Ovary (tissue), 9 donors: ENCODE measurements around the gene CEP120. TPM values are rescaled to one million over a fixed set of nuclear protein-coding genes. Genes with fewer than 3 reads are reported as not detected.

Source experiments
- DNase-seq, 5 donors: peaks; one replicate each; pipeline ENCODE4 v3.0.0-alpha.2; 2019 to 2020
- H3K27ac ChIP-seq, 2 donors: fragments of 200-600 bp; one replicate each; pipeline versions ENCODE4 v1.5.1 to v1.8.0; 2019 to 2022
- H3K27me3 ChIP-seq: fragments of 200-600 bp; one replicate; pipeline ENCODE4 v1.8.0; 2022
- H3K36me3 ChIP-seq: fragments of 200-600 bp; sonication (generic); one replicate; pipeline ENCODE4 v1.5.1; 2019
- H3K4me1 ChIP-seq: one replicate; pipeline ENCODE4 v1.8.1; 2013; ENCODE audit warnings: mild to moderate bottlenecking, moderate library complexity; ENCODE audit not compliant: insufficient read depth
- H3K4me3 ChIP-seq: fragments of 200-600 bp; sonication (generic); one replicate; pipeline ENCODE4 v1.5.1; 2017
- H3K9me3 ChIP-seq, 2 donors: fragments of 200-600 bp in 1 of 2; sonication (generic) in 1 of 2; one replicate each; pipeline versions ENCODE4 v1.5.1 to v1.8.1; 2013 to 2019; ENCODE audit warnings: mild to moderate bottlenecking in 1 of 2, moderate library complexity in 1 of 2
- CTCF ChIP-seq, 3 donors: fragments of 450-650 bp in 2 of 3; fragments of 200-600 bp in 1 of 3; IDR thresholded peaks; one replicate each; pipeline versions ENCODE4 v1.5.1 to v1.8.0; 2016 to 2022; ENCODE audit warnings: antibody characterized with exemption in 3 of 3, mild to moderate bottlenecking in 1 of 3
- EP300 ChIP-seq: sonication (generic); formaldehyde crosslinking; IDR thresholded peaks from one replicate; pipeline ENCODE4 v1.6.1; 2017; ENCODE audit warnings: antibody characterized with exemption
- POLR2A ChIP-seq: fragments of 450-650 bp; IDR thresholded peaks from one replicate; pipeline ENCODE4 v1.6.1; 2017; ENCODE audit warnings: antibody characterized with exemption, mild to moderate bottlenecking, moderate library complexity
- WGBS, 3 donors: extraction: QIAGEN DNeasy Blood & Tissue Kit in 1 of 3; methylation state at CpG; one replicate each; pipeline versions ENCODE4 v1.1.5 to v1.1.7; 2013 to 2017; 5-methylcytosine and 5-hydroxymethylcytosine counted together
- intact Hi-C, 4 donors: fragments of 100-400 bp; cut with DNase I; formaldehyde crosslinking; loops; one replicate each; pipeline versions ENCODE4 v1.11.0 to v1.15.1; 2022 to 2023
- polyA plus RNA-seq, 2 donors: library from polyadenylated mRNA; stranded (reverse); fragments of 200-250 nt in 1 of 2; fragments of 350-450 nt in 1 of 2; fragmentation: Illumina TruSeq in 1 of 2; extraction: RNeasy Lipid Tissue Mini Kit (QIAGEN cat#74804) in 1 of 2; gene quantifications; one replicate each; pipeline ENCODE4 v1.2.3, GENCODE V29; 2013 to 2014
- total RNA-seq, 7 donors: library from RNA; depleted of rRNA in 2 of 7; stranded (reverse); fragments of >200 nt in 2 of 7; fragmentation: NEBNext Ultra II Directional in 3 of 7; extraction: Animal tissue kit (Norgen Biotek cat#: 25700) in 3 of 7; gene quantifications; one replicate each; pipeline versions ENCODE4 v1.1.0 to v1.2.4, GENCODE V29; 2016 to 2023
- donor health status: DM: no; HTN: no; CAD: no; lungs with moderate emphysema.
- donor health status: DM: no; HTN: no; CAD: no.
- donor health status: Bipolar disorder and iron deficiency.
- donor health status: DM: yes; HTN: yes; CAD: no.
- donor health status: DM: no; HTN: no; CAD: no.
- donor health status: DM: yes; HTN: yes; CAD: no.

The CEP120 gene
- total and polyA plus RNA-seq, 9 donors = 15.3 to 33.0 (median 28.9) TPM

- H3K9me3 ChIP-seq = no peaks in the 10 kb centered on the region
- TF ChIP-seq EP300 = no peak
- TF ChIP-seq POLR2A = no peak
- TF ChIP-seq CTCF (IDR thresholded peaks at IDR 0.05) = no peak
- no peaks in the 10 kb centered on the region for H3K36me3 ChIP-seq
- no peaks in the 10 kb centered on the region for H3K27me3 ChIP-seq
- intact Hi-C loops = no loop called here
- 84 to 92% (median 86%) methylated on average over 4 of the region's 4 CpGs for WGBS, 3 donors
- DNase-seq = peak; percentile 18 to 56 (median 46)
- H3K4me1 ChIP-seq = no peaks in the 10 kb centered on the region
- no peak overlapping the region for H3K27ac ChIP-seq
- H3K4me3 ChIP-seq = no peak overlapping the region
Measured at GRCh38 chr5:123371575-123372179, 51.5 kb downstream of the CEP120 start.

GRCh38 chr5:123369371-123369968 lies 53.7 kb downstream of the CEP120 start:
- no peaks in the 10 kb centered on the region for H3K27me3 ChIP-seq
- intact Hi-C loops = loop anchor here in 1 of 4 donors (10.0 kb wide), 3 partner anchors 475 to 1175 kb away; no protein-coding TSS in a partner anchor
- no peak for DNase-seq
- 36 to 93% (median 88%) methylated on average over 1 of the region's 1 CpG for WGBS, 3 donors
- H3K27ac ChIP-seq = no peak overlapping the region
- no peaks in the 10 kb centered on the region for H3K9me3 ChIP-seq
- no peaks in the 10 kb centered on the region for H3K36me3 ChIP-seq
- TF ChIP-seq CTCF (IDR thresholded peaks at IDR 0.05) (no peak), EP300 (no peak), POLR2A (no peak)
- no peak overlapping the region for H3K4me3 ChIP-seq
- no peaks in the 10 kb centered on the region for H3K4me1 ChIP-seq

- TF ChIP-seq CTCF (IDR thresholded peaks at IDR 0.05) (peak in 1 of 3 donors; percentile 31), EP300 (no peak)
- no peak for DNase-seq
- Histone ChIP-seq H3K27ac (no peak overlapping the region), H3K9me3 (no peaks in the 10 kb centered on the region), H3K27me3 (no peaks in the 10 kb centered on the region), H3K4me1 (peaks cover 1% of the 10 kb centered on the region), H3K36me3 (no peaks in the 10 kb centered on the region), H3K4me3 (no peak overlapping the region)
- WGBS, 3 donors = 24 to 47% (median 36%) methylated on average over 1 of the region's 1 CpG
- intact Hi-C loops = loop anchor here in 1 of 4 donors (10.0 kb wide), 3 partner anchors 473 to 1173 kb away; no protein-coding TSS in a partner anchor
Measured at GRCh38 chr5:123367739-123368138, 55.5 kb downstream of the CEP120 start.

GRCh38 chr5:123365156-123365555 lies 58.0 kb downstream of the CEP120 start:
- intact Hi-C loops = loop anchor here in 1 of 4 donors (10.0 kb wide), 3 partner anchors 470 to 1170 kb away; no protein-coding TSS in a partner anchor
- no peak overlapping the region for H3K4me3 ChIP-seq
- H3K9me3 ChIP-seq = no peaks in the 10 kb centered on the region
- peak overlapping the region in 1 of 2 donors; percentile 22 for H3K27ac ChIP-seq
- H3K27me3 ChIP-seq = no peaks in the 10 kb centered on the region
- DNase-seq = no peak
- no peaks in the 10 kb centered on the region for H3K36me3 ChIP-seq
- WGBS, 3 donors = 5 to 10% (median 9%) methylated on average over 1 of the region's 1 CpG
- peaks cover 1% of the 10 kb centered on the region for H3K4me1 ChIP-seq
- no peak for TF ChIP-seq CTCF (IDR thresholded peaks at IDR 0.05)
- TF ChIP-seq POLR2A = no peak
- no peak for TF ChIP-seq EP300
